ENCODE results near the gene MBNL2.
A peak's percentile ranks its signal among the peaks of the same experiment; 100 is the strongest.

MBNL2 gene

GRCh38 chr13:97395447-97396136 is 173.5 kb downstream of the MBNL2 start:
- DNase-seq (ENCODE audit: low read depth) = peak; percentile 34
- TF ChIP-seq, protein P1, sequence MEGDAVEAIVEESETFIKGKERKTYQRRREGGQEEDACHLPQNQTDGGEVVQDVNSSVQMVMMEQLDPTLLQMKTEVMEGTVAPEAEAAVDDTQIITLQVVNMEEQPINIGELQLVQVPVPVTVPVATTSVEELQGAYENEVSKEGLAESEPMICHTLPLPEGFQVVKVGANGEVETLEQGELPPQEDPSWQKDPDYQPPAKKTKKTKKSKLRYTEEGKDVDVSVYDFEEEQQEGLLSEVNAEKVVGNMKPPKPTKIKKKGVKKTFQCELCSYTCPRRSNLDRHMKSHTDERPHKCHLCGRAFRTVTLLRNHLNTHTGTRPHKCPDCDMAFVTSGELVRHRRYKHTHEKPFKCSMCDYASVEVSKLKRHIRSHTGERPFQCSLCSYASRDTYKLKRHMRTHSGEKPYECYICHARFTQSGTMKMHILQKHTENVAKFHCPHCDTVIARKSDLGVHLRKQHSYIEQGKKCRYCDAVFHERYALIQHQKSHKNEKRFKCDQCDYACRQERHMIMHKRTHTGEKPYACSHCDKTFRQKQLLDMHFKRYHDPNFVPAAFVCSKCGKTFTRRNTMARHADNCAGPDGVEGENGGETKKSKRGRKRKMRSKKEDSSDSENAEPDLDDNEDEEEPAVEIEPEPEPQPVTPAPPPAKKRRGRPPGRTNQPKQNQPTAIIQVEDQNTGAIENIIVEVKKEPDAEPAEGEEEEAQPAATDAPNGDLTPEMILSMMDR (conservative IDR thresholded peaks at IDR 0.05; ENCODE audit: low read depth, low read length) = no peak
- H3K4me3 ChIP-seq (ENCODE audit: low read depth, low read length) = no peak overlapping the region

DNA sequence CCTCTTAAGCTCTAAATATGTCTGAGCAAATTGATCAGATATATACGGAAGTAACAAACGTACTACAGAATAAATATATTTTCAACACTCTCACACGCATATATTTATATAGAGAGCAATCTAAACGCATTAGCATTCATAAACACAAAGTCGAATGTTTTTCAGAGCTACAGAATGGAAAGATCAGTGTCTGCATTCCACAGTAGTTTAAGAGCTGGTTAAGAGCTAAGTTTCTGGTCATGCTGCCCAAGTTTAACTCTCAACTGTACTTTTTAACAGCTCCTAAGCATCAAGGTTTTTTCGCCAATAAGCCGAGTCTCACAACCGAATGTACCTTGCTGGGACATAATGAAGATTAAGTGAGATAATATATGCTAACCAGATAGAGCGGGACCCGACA is 175.1 kb downstream of the MBNL2 start:
- H3K4me3 ChIP-seq (ENCODE audit: low read depth, low read length) = no peak overlapping the region
- TF ChIP-seq, protein P1 (conservative IDR thresholded peaks at IDR 0.05; ENCODE audit: low read depth, low read length) = no peak
- no peak for DNase-seq (ENCODE audit: low read depth)

DNA sequence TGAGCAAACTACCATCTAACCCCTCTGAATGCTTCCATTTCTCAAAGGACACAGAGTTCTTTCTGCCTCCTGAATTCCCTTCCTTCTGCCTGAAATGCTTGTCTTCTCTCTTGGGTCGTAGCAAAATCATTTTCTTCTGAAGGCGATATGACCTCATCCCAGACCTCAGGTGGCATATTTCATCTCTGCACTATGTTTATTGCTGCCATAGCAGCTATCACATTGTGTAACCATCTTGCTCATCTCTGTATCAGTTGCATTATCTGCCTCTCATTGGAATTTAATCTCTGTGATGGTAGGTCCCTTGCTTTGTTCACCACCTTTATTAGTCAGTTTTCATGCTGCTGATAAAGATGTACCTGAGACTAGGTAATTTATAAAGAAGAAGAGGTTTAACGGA is 179.3 kb downstream of the MBNL2 start:
- TF ChIP-seq, protein P1 (conservative IDR thresholded peaks at IDR 0.05; ENCODE audit: low read depth, low read length) = no peak
- H3K4me3 ChIP-seq (ENCODE audit: low read depth, low read length) = no peak overlapping the region
- no peak for DNase-seq (ENCODE audit: low read depth)

DNA sequence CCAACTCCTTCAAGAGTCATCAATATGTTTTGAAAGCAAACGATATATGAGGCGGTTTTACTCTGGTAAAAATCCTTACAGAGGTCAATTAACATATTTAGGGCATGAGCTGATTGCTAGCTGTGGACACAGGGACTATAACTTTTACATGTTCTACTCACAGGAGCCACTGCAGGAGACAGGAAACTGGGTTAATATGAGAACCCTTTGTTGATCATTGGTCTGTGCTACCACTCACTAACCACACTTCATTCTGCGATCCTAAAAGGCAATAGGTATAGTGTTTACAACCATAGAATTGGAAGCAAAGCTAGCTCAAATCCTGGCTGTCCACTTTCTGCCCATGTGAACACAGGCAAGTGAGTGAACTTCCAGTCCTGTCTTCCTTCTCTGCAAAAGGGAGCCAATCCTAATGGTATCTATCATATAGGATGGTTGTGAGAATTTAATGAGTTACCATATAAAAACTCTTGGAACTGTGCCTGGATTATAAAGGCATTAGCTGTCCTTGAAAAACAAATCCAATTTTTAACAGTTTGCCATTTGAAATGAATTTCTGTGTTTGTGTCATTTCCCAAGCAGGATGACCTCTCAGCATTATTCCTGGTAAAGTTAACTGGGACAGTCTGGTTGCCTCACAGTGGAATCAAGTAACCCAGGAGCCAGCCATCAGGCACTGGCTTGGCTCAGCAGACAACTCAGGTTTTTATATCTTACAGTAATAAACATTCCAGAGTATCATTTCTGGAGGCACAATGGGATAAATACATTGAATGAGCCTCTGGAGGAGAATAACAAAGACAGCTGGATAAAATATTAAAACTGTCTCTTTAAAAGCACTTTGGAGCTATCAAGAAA is 182.0 kb downstream of the MBNL2 start:
- H3K4me3 ChIP-seq (ENCODE audit: low read depth, low read length) = no peak overlapping the region
- TF ChIP-seq, protein P1 (conservative IDR thresholded peaks at IDR 0.05; ENCODE audit: low read depth, low read length) = no peak
- DNase-seq (ENCODE audit: low read depth) = no peak

GRCh38 chr13:97407540-97407939 is 185.4 kb downstream of the MBNL2 start:
- no peak overlapping the region for H3K4me3 ChIP-seq (ENCODE audit: low read depth, low read length)
- no peak for DNase-seq (ENCODE audit: low read depth)
- TF ChIP-seq, protein P1 (conservative IDR thresholded peaks at IDR 0.05; ENCODE audit: low read depth, low read length) = no peak

DNA sequence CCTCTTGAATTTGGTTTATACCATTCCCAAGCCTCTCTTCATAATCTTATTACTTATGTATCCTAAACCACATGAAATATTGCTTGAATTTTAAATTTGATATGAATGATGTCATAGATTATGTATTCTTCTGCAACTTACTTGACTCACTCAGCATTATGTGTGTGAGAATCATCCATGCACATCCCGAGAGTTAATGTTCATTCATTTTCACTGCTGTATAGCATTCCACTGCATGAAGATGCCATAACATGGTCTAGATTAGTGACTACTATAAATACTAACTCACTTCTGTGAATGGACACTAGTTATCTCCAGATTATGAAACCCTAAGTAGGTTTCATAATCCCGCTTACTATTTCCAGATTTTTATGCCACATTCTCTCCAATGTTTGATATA is 186.8 kb downstream of the MBNL2 start:
- no peak for DNase-seq (ENCODE audit: low read depth)
- H3K4me3 ChIP-seq (ENCODE audit: low read depth, low read length) = no peak overlapping the region
- TF ChIP-seq, protein P1 (conservative IDR thresholded peaks at IDR 0.05; ENCODE audit: low read depth, low read length) = no peak
